Thoracic aorta (tissue), 2 donors: Measurements from ENCODE around the gene NASP. TPM values are rescaled to one million over a fixed set of nuclear protein-coding genes. Genes with fewer than 3 reads are reported as not detected.

Source experiments
- ATAC-seq: fragments of 150-250 bp; one replicate; pipeline ENCODE4 v1.8.0; 2017; ENCODE audit warnings: low read depth; ENCODE audit not compliant: insufficient number of reproducible peaks, low FRiP score
- DNase-seq: peaks from one replicate; pipeline ENCODE4 v3.0.0-alpha.2; 2020; ENCODE audit warnings: low spot score
- H3K27ac ChIP-seq, 2 donors: fragments of 200-600 bp; sonication (generic); 1 replicate in 1 of 2; 2 replicates in 1 of 2; pipeline ENCODE4 v1.5.1; 2016; ENCODE audit warnings: mild to moderate bottlenecking in 2 of 2, moderate library complexity in 2 of 2
- H3K27me3 ChIP-seq: fragments of 200-600 bp; sonication (generic); replicated peaks from 2 replicates; pipeline ENCODE4 v1.6.0; 2016; ENCODE audit warnings: mild to moderate bottlenecking; ENCODE audit not compliant: insufficient read depth
- H3K36me3 ChIP-seq: fragments of 200-600 bp; sonication (generic); one replicate; pipeline ENCODE4 v1.5.1; 2016
- H3K4me1 ChIP-seq, 2 donors: fragments of 200-600 bp; sonication (generic); 1 replicate in 1 of 2; 2 replicates in 1 of 2; pipeline versions ENCODE4 v1.5.1 to v1.6.0; 2016; ENCODE audit warnings: low read depth in 2 of 2, mild to moderate bottlenecking in 1 of 2; ENCODE audit not compliant: control insufficient read depth in 1 of 2
- H3K4me3 ChIP-seq: fragments of 200-600 bp; sonication (generic); 2 replicates; pipeline ENCODE4 v1.5.1; 2016; ENCODE audit warnings: mild to moderate bottlenecking
- H3K9me3 ChIP-seq: fragments of 200-600 bp; sonication (generic); 2 replicates; pipeline ENCODE4 v1.5.1; 2016
- CTCF ChIP-seq: fragments of 200-600 bp; sonication (generic); IDR thresholded peaks from one replicate; pipeline ENCODE4 v1.5.1; 2019; ENCODE audit warnings: antibody characterized with exemption
- total RNA-seq, 2 donors: library from RNA; depleted of rRNA; stranded (reverse); fragments of >200 nt; gene quantifications; one replicate each; pipeline versions ENCODE4 v1.1.0 to v1.2.3, GENCODE V29; 2016

NASP gene
- total RNA-seq, 2 donors from 2014 or later = 34.7 to 91.4 TPM

GRCh38 chr1:45569962-45570581 is 13.8 kb upstream of the NASP start:
- DNase-seq (peak; percentile 15), ATAC-seq (peak; percentile 97)
- Histone ChIP-seq H3K4me3 (no peak overlapping the region), H3K4me1 (no peaks in the 10 kb centered on the region), H3K36me3 (peaks cover 28% of the 10 kb centered on the region), H3K27me3 (no peaks in the 10 kb centered on the region), H3K9me3 (no peaks in the 10 kb centered on the region), H3K27ac (peak overlapping the region in 1 of 2 donors; percentile 8)
- peak; percentile 97 for TF ChIP-seq CTCF

GRCh38 chr1:45570631-45571030 is 13.2 kb upstream of the NASP start:
- Histone ChIP-seq H3K36me3 (peaks cover 28% of the 10 kb centered on the region), H3K4me1 (no peaks in the 10 kb centered on the region), H3K27ac (no peak overlapping the region), H3K9me3 (no peaks in the 10 kb centered on the region), H3K27me3 (no peaks in the 10 kb centered on the region), H3K4me3 (no peak overlapping the region)
- no peak for TF ChIP-seq CTCF
- DNase-seq = no peak
- no peak for ATAC-seq

- no peak for TF ChIP-seq CTCF
- Histone ChIP-seq H3K27ac (no peak overlapping the region), H3K27me3 (no peaks in the 10 kb centered on the region), H3K4me3 (no peak overlapping the region), H3K36me3 (peaks cover 11% of the 10 kb centered on the region), H3K9me3 (no peaks in the 10 kb centered on the region), H3K4me1 (no peaks in the 10 kb centered on the region)
- DNase-seq = no peak
- no peak for ATAC-seq
Observed at GRCh38 chr1:45573231-45573804, 10.5 kb upstream of the NASP start.

- no peaks in the 10 kb centered on the region for H3K9me3 ChIP-seq
- peaks cover 7% of the 10 kb centered on the region for H3K36me3 ChIP-seq
- no peak for ATAC-seq
- no peaks in the 10 kb centered on the region for H3K27me3 ChIP-seq
- no peaks in the 10 kb centered on the region for H3K4me1 ChIP-seq
- no peak overlapping the region for H3K4me3 ChIP-seq
- DNase-seq = no peak
- TF ChIP-seq CTCF = no peak
- no peak overlapping the region for H3K27ac ChIP-seq
Observed at GRCh38 chr1:45574105-45574626, 9.7 kb upstream of the NASP start.

GRCh38 chr1:45583264-45583665 is 576 bp upstream of the NASP start:
- H3K9me3 ChIP-seq = no peaks in the 10 kb centered on the region
- no peak for TF ChIP-seq CTCF
- DNase-seq (peak; percentile 89), ATAC-seq (peak; percentile 97)
- H3K36me3 ChIP-seq = no peaks in the 10 kb centered on the region
- H3K27me3 ChIP-seq = no peaks in the 10 kb centered on the region
- peak overlapping the region; percentile 94 to 97 for H3K27ac ChIP-seq
- peak overlapping the region; percentile 85 for H3K4me3 ChIP-seq
- H3K4me1 ChIP-seq = peaks cover 10 to 26% of the 10 kb centered on the region in 2 donors
